Measurements from ENCODE around the gene CHST9.

GRCh38 chr18:27171993-27172392 lies 13.1 kb downstream of the CHST9 start:
- TF ChIP-seq CTCF (IDR thresholded peaks at IDR 0.05; ENCODE audit: low read depth, low read length, missing input control) (no peak), TAF1 (conservative IDR thresholded peaks at IDR 0.05) (no peak), REST (IDR thresholded peaks at IDR 0.05) (no peak), MAX (IDR thresholded peaks at IDR 0.05) (no peak), ZBTB33 (IDR thresholded peaks at IDR 0.05) (no peak), YY1 (IDR thresholded peaks at IDR 0.05) (no peak), ATF3 (IDR thresholded peaks at IDR 0.05) (no peak), FOXA1 (IDR thresholded peaks at IDR 0.05) (no peak), SP1 (IDR thresholded peaks at IDR 0.05) (no peak), RAD21 (IDR thresholded peaks at IDR 0.05) (no peak)

Measured in liver (tissue), 3 donors.